ENCODE results near the gene LGSN.
"Not testable (repeated sequence)": the region's sequence is repeated elsewhere in the genome, so short reads cannot be mapped to it uniquely, and the experiment has no call there.

The LGSN gene

GRCh38 chr6:63245420-63245819 lies 74.4 kb downstream of the LGSN start:
- DNase-seq (ENCODE audit: low spot score), result no peak
- FAIRE-seq, result no peak

- no peak for FAIRE-seq
- DNase-seq (ENCODE audit: low spot score), result no peak
Observed at GRCh38 chr6:63236398-63236817, 83.4 kb downstream of the LGSN start.

- DNase-seq (ENCODE audit: low spot score); FAIRE-seq: not testable (repeated sequence)
Observed at GRCh38 chr6:63230511-63230910, 89.3 kb downstream of the LGSN start.

DNA sequence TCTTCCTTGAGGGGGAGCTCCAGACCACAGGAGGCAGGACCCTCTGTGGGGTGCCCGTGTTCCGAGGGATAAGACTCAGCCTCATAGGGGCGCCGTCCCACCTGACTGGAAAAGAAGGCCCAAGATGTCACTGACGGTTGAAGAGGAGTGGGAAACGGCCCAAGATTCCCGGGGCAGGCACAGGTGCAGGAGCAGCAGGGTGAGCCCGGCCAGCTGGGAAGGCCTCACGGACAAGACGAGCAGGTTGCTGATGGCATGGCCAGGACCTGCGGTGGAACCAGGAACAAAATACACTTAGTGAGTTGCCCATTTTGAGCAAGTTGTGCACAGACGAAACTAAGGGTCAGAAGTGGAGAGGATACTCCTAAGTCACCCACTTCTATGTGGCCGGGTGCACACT lies 89.8 kb downstream of the LGSN start:
- FAIRE-seq; DNase-seq (ENCODE audit: low spot score): not testable (repeated sequence)

- DNase-seq (ENCODE audit: low spot score); FAIRE-seq: not testable (repeated sequence)
Observed at GRCh38 chr6:63227928-63228894, 91.6 kb downstream of the LGSN start.

DNA sequence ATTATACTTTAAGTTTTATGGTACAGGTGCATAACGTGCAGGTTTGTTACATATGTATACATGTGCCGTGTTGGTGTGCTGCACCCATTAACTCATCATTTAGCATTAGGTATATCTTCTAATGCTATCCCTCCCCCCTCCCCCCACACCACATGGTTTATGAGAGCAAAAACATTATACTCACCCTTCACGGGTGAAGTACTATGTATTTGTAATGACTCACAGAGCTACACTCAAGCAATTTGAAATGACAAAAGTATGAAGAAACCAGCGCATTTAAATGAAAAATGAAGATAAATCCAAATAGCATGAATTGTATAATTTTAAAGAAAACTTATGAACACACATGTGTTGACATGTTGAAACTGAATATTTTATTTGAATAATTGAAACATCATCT lies 93.8 kb downstream of the LGSN start:
- DNase-seq (ENCODE audit: low spot score); FAIRE-seq: not testable (repeated sequence)
